Mesendoderm (in vitro differentiated cells): ENCODE measurements around the gene LRRTM4.

Experiments used
- DNase-seq: peaks from one replicate; pipeline ENCODE4 v3.0.0; 2013
- H2AK5ac ChIP-seq: 2 replicates; pipeline ENCODE4 v1.6.1; 2013; ENCODE audit warnings: low read length, inconsistent platforms
- H2BK120ac ChIP-seq: 2 replicates; pipeline ENCODE4 v1.6.1; 2013; ENCODE audit warnings: low read depth, mild to moderate bottlenecking, low read length, moderate library complexity, mixed read lengths
- H2BK15ac ChIP-seq: replicated peaks from 2 replicates; pipeline ENCODE4 v1.6.1; 2013; ENCODE audit warnings: low read depth, mild to moderate bottlenecking, moderate library complexity
- H2BK5ac ChIP-seq: 2 replicates; pipeline ENCODE4 v1.6.1; 2013; ENCODE audit warnings: low read length, inconsistent platforms
- H3K18ac ChIP-seq: 2 replicates; pipeline ENCODE4 v1.6.1; 2013; ENCODE audit warnings: mild to moderate bottlenecking, low read length, mixed read lengths
- H3K23ac ChIP-seq: one replicate; pipeline ENCODE4 v1.6.1; 2013; ENCODE audit warnings: low read length
- H3K27ac ChIP-seq: 2 replicates; pipeline ENCODE4 v1.5.1; 2013; ENCODE audit warnings: low read depth, mild to moderate bottlenecking, inconsistent platforms, low read length, moderate library complexity
- H3K27me3 ChIP-seq: 2 replicates; pipeline ENCODE4 v1.6.1; 2013; ENCODE audit warnings: low read length, control low read depth, mild to moderate bottlenecking, inconsistent platforms; ENCODE audit not compliant: insufficient read depth, poor library complexity
- H3K36me3 ChIP-seq: 2 replicates; pipeline ENCODE4 v1.6.1; 2013; ENCODE audit warnings: low read length, inconsistent platforms; ENCODE audit not compliant: control insufficient read depth, insufficient read depth
- H3K4ac ChIP-seq: one replicate; pipeline ENCODE4 v1.6.1; 2013; ENCODE audit warnings: low read depth, mild to moderate bottlenecking, low read length, moderate library complexity
- H3K4me1 ChIP-seq: 2 replicates; pipeline ENCODE4 v1.6.1; 2013; ENCODE audit warnings: low read depth, low read length, inconsistent platforms; ENCODE audit not compliant: control insufficient read depth
- H3K4me2 ChIP-seq: 2 replicates; pipeline ENCODE4 v1.6.1; 2013; ENCODE audit warnings: low read length
- H3K4me3 ChIP-seq: 2 replicates; pipeline ENCODE4 v1.5.1; 2013; ENCODE audit warnings: mild to moderate bottlenecking, low read length
- H3K56ac ChIP-seq: one replicate; pipeline ENCODE4 v1.6.1; 2013; ENCODE audit warnings: low read length
- H3K79me1 ChIP-seq: 2 replicates; pipeline ENCODE4 v1.6.1; 2013; ENCODE audit warnings: low read length, inconsistent platforms
- H3K79me2 ChIP-seq: 2 replicates; pipeline ENCODE4 v1.6.1; 2013; ENCODE audit warnings: mild to moderate bottlenecking, low read length; ENCODE audit not compliant: control insufficient read depth, insufficient read depth
- H3K9ac ChIP-seq: 2 replicates; pipeline ENCODE4 v1.6.1; 2013; ENCODE audit warnings: low read length, inconsistent platforms
- H4K5ac ChIP-seq: one replicate; pipeline ENCODE4 v1.6.1; 2013; ENCODE audit warnings: low read length
- H4K8ac ChIP-seq: one replicate; pipeline ENCODE4 v1.6.1; 2013; ENCODE audit warnings: low read depth, mild to moderate bottlenecking, control low read depth, low read length, moderate library complexity
- WGBS: extraction: QIAGEN DNeasy Blood & Tissue Kit; methylation state at CpG from one replicate; pipeline ENCODE4 v1.1.7; 2013; ENCODE audit warnings: low lambda C conversion rate, missing lambda C conversion rate; ENCODE audit not compliant: insufficient coverage; ENCODE audit errors: extremely low coverage; 5-methylcytosine and 5-hydroxymethylcytosine counted together

LRRTM4 gene

DNA sequence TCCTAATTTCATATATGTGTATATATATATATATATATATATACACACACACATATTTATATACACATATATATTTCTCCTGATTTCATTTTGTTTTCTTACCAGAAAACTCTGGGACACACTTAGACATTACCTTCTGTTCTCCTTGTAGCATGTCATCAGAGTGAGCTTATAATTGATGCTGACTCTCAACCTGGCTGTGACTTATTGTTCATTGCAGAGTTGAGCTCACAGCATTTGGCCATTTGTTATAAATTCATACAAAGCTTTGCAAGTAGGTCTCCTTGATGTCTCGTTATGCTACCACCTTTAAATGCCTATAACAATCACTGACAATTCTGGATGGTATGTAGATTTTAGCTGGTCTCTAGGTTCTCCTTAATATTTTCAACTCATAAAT is 314.8 kb downstream of the LRRTM4 start:
- Histone ChIP-seq H3K56ac (no peak overlapping the region), H3K18ac (no peak overlapping the region), H4K8ac (no peak overlapping the region), H3K4me3 (no peak overlapping the region), H3K4me2 (no peak overlapping the region), H3K23ac (no peak overlapping the region), H2BK5ac (no peak overlapping the region), H3K36me3 (no peaks in the 10 kb centered on the region), H3K4me1 (peaks cover 3% of the 10 kb centered on the region), H4K5ac (no peak overlapping the region), H3K79me2 (no peaks in the 10 kb centered on the region), H3K79me1 (no peaks in the 10 kb centered on the region), H2AK5ac (no peak overlapping the region), H2BK120ac (no peak overlapping the region), H2BK15ac (no peak overlapping the region), H3K27ac (no peak overlapping the region), H3K27me3 (no peaks in the 10 kb centered on the region), H3K9ac (no peak overlapping the region), H3K4ac (no peak overlapping the region)
- DNase-seq: no peak
- no CpG with 5 or more reads among the region's 1 CpG for WGBS

DNA sequence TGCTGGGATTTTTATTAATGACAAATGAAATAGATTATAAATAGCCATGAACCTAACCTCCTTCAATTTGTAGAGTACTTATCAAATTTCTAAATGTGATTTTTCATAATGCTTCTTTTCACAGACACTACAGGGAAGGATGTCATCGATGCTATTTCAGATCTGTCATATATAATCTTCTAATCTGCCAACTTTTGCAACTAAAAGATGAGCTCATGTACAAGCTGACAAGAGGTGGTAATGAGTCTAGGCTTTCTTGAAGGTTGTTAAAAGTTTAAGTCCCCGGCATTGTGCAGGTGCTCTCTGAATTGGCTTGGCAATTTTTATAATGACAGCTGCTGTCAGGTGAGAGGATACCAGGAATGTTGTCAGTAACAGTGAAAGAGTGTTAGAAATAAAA is 320.4 kb downstream of the LRRTM4 start:
- Histone ChIP-seq H3K4me3 (no peak overlapping the region), H2BK120ac (no peak overlapping the region), H3K79me2 (no peaks in the 10 kb centered on the region), H2AK5ac (no peak overlapping the region), H3K4me1 (no peaks in the 10 kb centered on the region), H3K27me3 (no peaks in the 10 kb centered on the region), H3K79me1 (no peaks in the 10 kb centered on the region), H3K23ac (no peak overlapping the region), H4K5ac (no peak overlapping the region), H3K18ac (no peak overlapping the region), H3K9ac (no peak overlapping the region), H3K36me3 (no peaks in the 10 kb centered on the region), H3K4ac (no peak overlapping the region), H3K56ac (no peak overlapping the region), H4K8ac (no peak overlapping the region), H3K27ac (no peak overlapping the region), H2BK5ac (no peak overlapping the region), H2BK15ac (no peak overlapping the region), H3K4me2 (no peak overlapping the region)
- WGBS: no CpG with 5 or more reads among the region's 2 CpGs
- DNase-seq: no peak

DNA sequence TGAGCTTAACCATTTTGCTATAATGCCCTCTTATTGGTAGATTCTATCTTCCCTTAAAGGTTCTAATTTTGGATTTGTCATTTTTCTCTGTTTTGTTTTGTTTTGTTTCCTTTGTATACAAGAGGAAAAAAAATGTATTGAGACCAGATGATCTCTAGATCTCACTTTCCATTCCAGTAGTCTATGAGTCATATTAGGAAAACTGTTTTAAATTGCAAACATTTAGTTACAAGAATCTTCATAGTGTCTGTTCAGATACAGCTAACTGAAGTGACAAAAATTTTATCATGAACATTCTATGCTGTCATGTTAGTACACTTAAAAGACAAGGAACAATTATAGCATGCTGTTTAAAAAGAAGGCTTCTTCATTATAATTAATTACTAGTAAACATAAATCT is 322.8 kb downstream of the LRRTM4 start:
- H3K27me3 ChIP-seq: no peaks in the 10 kb centered on the region
- H2AK5ac ChIP-seq: no peak overlapping the region
- H3K23ac ChIP-seq: no peak overlapping the region
- H4K5ac ChIP-seq: no peak overlapping the region
- no peak overlapping the region for H3K4me2 ChIP-seq
- no peaks in the 10 kb centered on the region for H3K79me2 ChIP-seq
- H3K56ac ChIP-seq: no peak overlapping the region
- H3K4ac ChIP-seq: no peak overlapping the region
- H2BK5ac ChIP-seq: no peak overlapping the region
- H3K4me3 ChIP-seq: no peak overlapping the region
- H3K79me1 ChIP-seq: no peaks in the 10 kb centered on the region
- H3K9ac ChIP-seq: no peak overlapping the region
- H3K36me3 ChIP-seq: no peaks in the 10 kb centered on the region
- no peak for DNase-seq
- H2BK120ac ChIP-seq: no peak overlapping the region
- no peak overlapping the region for H3K18ac ChIP-seq
- no peak overlapping the region for H2BK15ac ChIP-seq
- no peak overlapping the region for H3K27ac ChIP-seq
- no peaks in the 10 kb centered on the region for H3K4me1 ChIP-seq
- no peak overlapping the region for H4K8ac ChIP-seq

DNA sequence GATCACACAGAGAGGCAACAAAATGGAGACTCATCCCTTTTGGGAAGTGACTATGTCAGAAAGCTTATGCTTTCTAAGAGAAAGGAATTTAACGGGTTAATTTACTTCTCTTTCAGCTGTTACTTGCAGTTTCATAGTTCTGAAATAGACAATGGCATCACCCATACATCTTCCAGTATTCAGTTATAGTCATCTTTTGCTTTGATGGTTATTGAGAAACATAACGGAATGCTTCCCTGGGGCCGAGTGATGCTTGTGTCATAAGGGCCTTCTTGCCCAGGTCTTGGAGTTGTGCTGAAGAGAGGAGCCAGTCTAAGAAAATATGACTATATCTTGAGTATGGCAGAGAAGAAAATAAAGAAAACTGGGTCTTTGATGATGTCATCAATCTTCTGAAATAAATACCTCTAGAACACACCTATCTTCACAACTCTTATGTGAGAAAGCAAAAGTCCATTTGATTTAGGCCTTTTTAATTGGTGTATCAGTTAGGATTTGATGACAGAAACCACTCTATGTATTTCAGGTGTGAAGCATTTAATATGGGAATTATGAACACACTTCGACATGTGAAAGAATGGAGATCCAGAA is 328.2 kb downstream of the LRRTM4 start:
- Histone ChIP-seq H3K18ac (no peak overlapping the region), H3K9ac (no peak overlapping the region), H3K4me2 (no peak overlapping the region), H2BK5ac (no peak overlapping the region), H4K5ac (no peak overlapping the region), H3K56ac (no peak overlapping the region), H3K4me1 (no peaks in the 10 kb centered on the region), H3K4me3 (no peak overlapping the region), H3K27me3 (no peaks in the 10 kb centered on the region), H3K79me2 (no peaks in the 10 kb centered on the region), H3K27ac (no peak overlapping the region), H3K36me3 (no peaks in the 10 kb centered on the region), H3K23ac (no peak overlapping the region), H2BK15ac (no peak overlapping the region), H2BK120ac (no peak overlapping the region), H3K4ac (no peak overlapping the region), H2AK5ac (no peak overlapping the region), H3K79me1 (no peaks in the 10 kb centered on the region), H4K8ac (no peak overlapping the region)
- no peak for DNase-seq
- no CpG with 5 or more reads among the region's 4 CpGs for WGBS

DNA sequence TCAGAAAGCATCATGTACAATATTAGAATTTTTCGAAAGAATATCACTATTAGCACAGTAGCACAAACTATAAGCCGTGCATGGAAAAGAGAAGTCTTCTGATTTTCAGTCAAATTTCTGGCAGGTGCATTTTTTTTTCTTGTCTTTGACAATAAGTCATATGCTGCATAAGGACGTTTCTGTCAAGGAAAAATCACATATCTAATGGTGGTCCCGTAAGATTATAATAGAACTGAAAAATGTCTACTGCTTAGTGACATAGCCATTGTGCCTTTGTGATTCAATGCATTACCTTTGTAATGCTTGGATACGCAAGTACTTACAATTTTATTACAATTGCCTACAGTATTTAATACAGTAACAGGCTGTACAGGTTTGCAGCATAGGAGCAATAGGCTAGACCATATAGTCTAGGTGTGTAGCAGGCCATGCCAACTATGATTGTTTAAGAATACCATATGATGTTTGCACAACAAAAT is 329.3 kb downstream of the LRRTM4 start:
- H3K23ac ChIP-seq: no peak overlapping the region
- H3K56ac ChIP-seq: no peak overlapping the region
- H2BK5ac ChIP-seq: no peak overlapping the region
- no peak overlapping the region for H3K18ac ChIP-seq
- H3K79me1 ChIP-seq: no peaks in the 10 kb centered on the region
- H3K27ac ChIP-seq: no peak overlapping the region
- no peak overlapping the region for H3K4ac ChIP-seq
- DNase-seq: no peak
- no peak overlapping the region for H2BK15ac ChIP-seq
- H4K8ac ChIP-seq: no peak overlapping the region
- no peak overlapping the region for H3K9ac ChIP-seq
- H2BK120ac ChIP-seq: no peak overlapping the region
- no peaks in the 10 kb centered on the region for H3K79me2 ChIP-seq
- H3K4me2 ChIP-seq: no peak overlapping the region
- H3K4me3 ChIP-seq: no peak overlapping the region
- no peaks in the 10 kb centered on the region for H3K36me3 ChIP-seq
- no peaks in the 10 kb centered on the region for H3K4me1 ChIP-seq
- WGBS: no CpG with 5 or more reads among the region's 5 CpGs
- H2AK5ac ChIP-seq: no peak overlapping the region
- H4K5ac ChIP-seq: no peak overlapping the region
- H3K27me3 ChIP-seq: no peaks in the 10 kb centered on the region

DNA sequence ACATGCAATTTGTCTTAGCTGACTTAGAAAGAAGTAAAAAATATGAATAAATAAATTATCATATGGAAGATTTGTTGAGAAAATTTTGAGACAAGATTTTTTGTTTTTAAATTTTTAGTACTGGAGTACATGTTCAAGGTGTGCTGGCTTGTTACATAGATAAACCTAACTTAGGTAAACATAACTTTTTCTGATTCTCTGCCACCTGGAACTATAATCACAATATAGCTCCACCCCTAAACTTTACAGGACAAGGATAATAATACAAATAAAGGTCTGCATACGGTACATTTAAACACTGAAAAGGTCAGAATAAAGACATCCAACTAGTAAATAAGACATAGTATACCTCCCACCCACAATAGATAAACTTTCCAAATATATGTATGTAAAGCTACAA is 330.5 kb downstream of the LRRTM4 start:
- no CpG with 5 or more reads among the region's 1 CpG for WGBS

More for the DNA sequence above, 330.5 kb downstream of the LRRTM4 start:
- Histone ChIP-seq H3K23ac (no peak overlapping the region), H3K4me2 (no peak overlapping the region), H3K18ac (no peak overlapping the region), H2BK5ac (no peak overlapping the region), H2BK15ac (no peak overlapping the region), H4K8ac (no peak overlapping the region), H2AK5ac (no peak overlapping the region), H2BK120ac (no peak overlapping the region), H3K79me2 (no peaks in the 10 kb centered on the region), H3K4me3 (no peak overlapping the region), H4K5ac (no peak overlapping the region), H3K4ac (no peak overlapping the region), H3K56ac (no peak overlapping the region), H3K36me3 (no peaks in the 10 kb centered on the region), H3K9ac (no peak overlapping the region), H3K27me3 (no peaks in the 10 kb centered on the region), H3K4me1 (no peaks in the 10 kb centered on the region), H3K79me1 (no peaks in the 10 kb centered on the region), H3K27ac (no peak overlapping the region)
- DNase-seq: no peak
